C4-2B (cell line): ENCODE results near the gene PAX1.

ENCODE experiments used
- H3K27ac ChIP-seq: fragments of 450-650 bp; 2 replicates; pipeline ENCODE4 v1.5.1; 2017
- CTCF ChIP-seq: fragments of 450-650 bp; conservative IDR thresholded peaks from 2 replicates; pipeline ENCODE4 v1.5.1; 2017; ENCODE audit warnings: mild to moderate bottlenecking
- ZFX ChIP-seq: fragments of 450-650 bp; IDR thresholded peaks from 2 replicates; pipeline ENCODE4 v1.6.1; 2017

PAX1 gene

GRCh38 chr20:21714297-21715192, 9.1 kb downstream of the PAX1 start:
- H3K27ac ChIP-seq = no peak overlapping the region
- no peak for TF ChIP-seq CTCF
- TF ChIP-seq ZFX = no peak

GRCh38 chr20:21715193-21715881, 9.9 kb downstream of the PAX1 start:
- TF ChIP-seq ZFX (no peak), CTCF (no peak)
- H3K27ac ChIP-seq = no peak overlapping the region

- no peak for TF ChIP-seq ZFX
- peak; percentile 82 for TF ChIP-seq CTCF
- H3K27ac ChIP-seq = no peak overlapping the region
Observed at GRCh38 chr20:21719592-21720214, 14.2 kb downstream of the PAX1 start.

- peak overlapping the region; percentile 29; the same call in 1 of the 2 replicates for H3K27ac ChIP-seq
- TF ChIP-seq CTCF (no peak), ZFX (no peak)
Observed at GRCh38 chr20:21725892-21726291, 20.4 kb downstream of the PAX1 start.

GRCh38 chr20:21729316-21729715, 23.9 kb downstream of the PAX1 start:
- no peak overlapping the region for H3K27ac ChIP-seq
- TF ChIP-seq ZFX (no peak), CTCF (no peak)

GRCh38 chr20:21739161-21739560, 33.7 kb downstream of the PAX1 start:
- no peak for TF ChIP-seq CTCF
- no peak for TF ChIP-seq ZFX
- no peak overlapping the region for H3K27ac ChIP-seq

GRCh38 chr20:21739682-21740081, 34.2 kb downstream of the PAX1 start:
- no peak for TF ChIP-seq ZFX
- TF ChIP-seq CTCF = no peak
- H3K27ac ChIP-seq = no peak overlapping the region
